ENCODE measurements around the gene FRMD5. TPM values are rescaled to one million over a fixed set of nuclear protein-coding genes. Genes with fewer than 3 reads are reported as not detected.
"Not testable (repeated sequence)": the region's sequence is repeated elsewhere in the genome, so short reads cannot be mapped to it uniquely, and the experiment has no call there.

Gene FRMD5
- total RNA-seq, 1 donor from 2014 or later: not detected

- no peak for DNase-seq (ENCODE audit: extremely low spot score, unreplicated experiment)
- TF ChIP-seq CTCF (IDR thresholded peaks at IDR 0.05): no peak
These were observed 32.5 kb upstream of the FRMD5 start for GRCh38 chr15:44227584-44227983.

GRCh38 chr15:44227001-44227400 is 31.9 kb upstream of the FRMD5 start:
- not testable (repeated sequence) for H3K9me3 Mint-ChIP-seq (ENCODE audit: unreplicated experiment); H3K27ac Mint-ChIP-seq (ENCODE audit: unreplicated experiment); H3K4me3 Mint-ChIP-seq (ENCODE audit: unreplicated experiment); H3K4me1 Mint-ChIP-seq (ENCODE audit: unreplicated experiment); DNase-seq (ENCODE audit: extremely low spot score, unreplicated experiment); H3K36me3 Mint-ChIP-seq (ENCODE audit: unreplicated experiment)
- peaks cover 35% of the 10 kb centered on the region for H3K27me3 Mint-ChIP-seq (ENCODE audit: unreplicated experiment)

More at GRCh38 chr15:44227584-44227983, 32.5 kb upstream of the FRMD5 start:
- Mint-ChIP-seq H3K9me3 (ENCODE audit: unreplicated experiment) (peaks cover 3% of the 10 kb centered on the region), H3K4me1 (ENCODE audit: unreplicated experiment) (no peaks in the 10 kb centered on the region), H3K36me3 (ENCODE audit: unreplicated experiment) (no peaks in the 10 kb centered on the region), H3K27ac (ENCODE audit: unreplicated experiment) (no peak overlapping the region), H3K27me3 (ENCODE audit: unreplicated experiment) (peaks cover 35% of the 10 kb centered on the region), H3K4me3 (ENCODE audit: unreplicated experiment) (no peak overlapping the region)

- H3K27me3 Mint-ChIP-seq (ENCODE audit: unreplicated experiment): peaks cover 37% of the 10 kb centered on the region
- H3K9me3 Mint-ChIP-seq (ENCODE audit: unreplicated experiment): peaks cover 3% of the 10 kb centered on the region
- no peak overlapping the region for H3K27ac Mint-ChIP-seq (ENCODE audit: unreplicated experiment)
- no peaks in the 10 kb centered on the region for H3K36me3 Mint-ChIP-seq (ENCODE audit: unreplicated experiment)
- no peak overlapping the region for H3K4me3 Mint-ChIP-seq (ENCODE audit: unreplicated experiment)
- no peak for DNase-seq (ENCODE audit: extremely low spot score, unreplicated experiment)
- no peak for TF ChIP-seq CTCF (IDR thresholded peaks at IDR 0.05)
- no peaks in the 10 kb centered on the region for H3K4me1 Mint-ChIP-seq (ENCODE audit: unreplicated experiment)
These were observed 27.4 kb upstream of the FRMD5 start for GRCh38 chr15:44222478-44222877.

- no peak for TF ChIP-seq CTCF (IDR thresholded peaks at IDR 0.05)
- DNase-seq (ENCODE audit: extremely low spot score, unreplicated experiment): no peak
- Mint-ChIP-seq H3K4me1 (ENCODE audit: unreplicated experiment) (peaks cover 2% of the 10 kb centered on the region), H3K36me3 (ENCODE audit: unreplicated experiment) (no peaks in the 10 kb centered on the region), H3K27me3 (ENCODE audit: unreplicated experiment) (peaks cover 23% of the 10 kb centered on the region), H3K9me3 (ENCODE audit: unreplicated experiment) (no peaks in the 10 kb centered on the region), H3K4me3 (ENCODE audit: unreplicated experiment) (no peak overlapping the region), H3K27ac (ENCODE audit: unreplicated experiment) (no peak overlapping the region)
These were observed 24.0 kb upstream of the FRMD5 start for GRCh38 chr15:44219073-44219472.

- H3K4me1 Mint-ChIP-seq (ENCODE audit: unreplicated experiment): peaks cover 2% of the 10 kb centered on the region
- H3K4me3 Mint-ChIP-seq (ENCODE audit: unreplicated experiment): no peak overlapping the region
- H3K36me3 Mint-ChIP-seq (ENCODE audit: unreplicated experiment): no peaks in the 10 kb centered on the region
- no peak overlapping the region for H3K27ac Mint-ChIP-seq (ENCODE audit: unreplicated experiment)
- no peak for DNase-seq (ENCODE audit: extremely low spot score, unreplicated experiment)
- H3K9me3 Mint-ChIP-seq (ENCODE audit: unreplicated experiment): no peaks in the 10 kb centered on the region
- TF ChIP-seq CTCF (IDR thresholded peaks at IDR 0.05): no peak
- peaks cover 31% of the 10 kb centered on the region for H3K27me3 Mint-ChIP-seq (ENCODE audit: unreplicated experiment)
These were observed 21.9 kb upstream of the FRMD5 start for GRCh38 chr15:44216958-44217357.

- TF ChIP-seq CTCF (IDR thresholded peaks at IDR 0.05): no peak
- Mint-ChIP-seq H3K4me3 (ENCODE audit: unreplicated experiment) (no peak overlapping the region), H3K27ac (ENCODE audit: unreplicated experiment) (no peak overlapping the region), H3K27me3 (ENCODE audit: unreplicated experiment) (peaks cover 38% of the 10 kb centered on the region), H3K9me3 (ENCODE audit: unreplicated experiment) (no peaks in the 10 kb centered on the region), H3K4me1 (ENCODE audit: unreplicated experiment) (peaks cover 2% of the 10 kb centered on the region), H3K36me3 (ENCODE audit: unreplicated experiment) (no peaks in the 10 kb centered on the region)
- DNase-seq (ENCODE audit: extremely low spot score, unreplicated experiment): no peak
These were observed 20.5 kb upstream of the FRMD5 start for GRCh38 chr15:44215594-44215993.

Measured in osteocyte (in vitro differentiated cells).